ENCODE measurements around the gene ARMCX6. TPM values are rescaled to one million over a fixed set of nuclear protein-coding genes. Genes with fewer than 3 reads are reported as not detected.
"Not testable (repeated sequence)": the region's sequence is repeated elsewhere in the genome, so short reads cannot be mapped to it uniquely, and the experiment has no call there.

ARMCX6 gene

GRCh38 chrX:101605146-101605545 is 12.7 kb downstream of the ARMCX6 start:
- no peak overlapping the region for H3K18ac ChIP-seq (ENCODE audit: low read length)
- H3K27me3 ChIP-seq (ENCODE audit: insufficient read depth, low read length, poor library complexity) = no peaks in the 10 kb centered on the region
- no peak overlapping the region for H2BK15ac ChIP-seq (replicated peaks; ENCODE audit: low read depth)
- H3K4me3 ChIP-seq (ENCODE audit: low read length) = no peak overlapping the region
- no peak overlapping the region for H3K4ac ChIP-seq (ENCODE audit: low read depth, low read length)
- H3K23ac ChIP-seq (ENCODE audit: low read length) = no peak overlapping the region
- H3K56ac ChIP-seq (ENCODE audit: low read length) = no peak overlapping the region
- H3K27ac ChIP-seq (ENCODE audit: low read depth, low read length) = no peak overlapping the region
- H4K8ac ChIP-seq (ENCODE audit: low read depth, low read length) = no peak overlapping the region
- H2BK5ac ChIP-seq (ENCODE audit: low read length) = no peak overlapping the region
- H3K4me2 ChIP-seq (ENCODE audit: low read length) = no peak overlapping the region
- no peaks in the 10 kb centered on the region for H3K36me3 ChIP-seq (ENCODE audit: control insufficient read depth, insufficient read depth, low read length)
- no peaks in the 10 kb centered on the region for H3K79me2 ChIP-seq (ENCODE audit: control insufficient read depth, insufficient read depth, low read length)
- no peak overlapping the region for H2AK5ac ChIP-seq (ENCODE audit: low read length)
- no peaks in the 10 kb centered on the region for H3K79me1 ChIP-seq (ENCODE audit: low read length)
- no peaks in the 10 kb centered on the region for H3K4me1 ChIP-seq (ENCODE audit: control insufficient read depth, low read depth, low read length)
- no peak overlapping the region for H2BK120ac ChIP-seq (ENCODE audit: low read depth, low read length)
- DNase-seq = no peak
- H4K5ac ChIP-seq (ENCODE audit: low read length) = no peak overlapping the region
- no peak overlapping the region for H3K9ac ChIP-seq (ENCODE audit: low read length)

DNA sequence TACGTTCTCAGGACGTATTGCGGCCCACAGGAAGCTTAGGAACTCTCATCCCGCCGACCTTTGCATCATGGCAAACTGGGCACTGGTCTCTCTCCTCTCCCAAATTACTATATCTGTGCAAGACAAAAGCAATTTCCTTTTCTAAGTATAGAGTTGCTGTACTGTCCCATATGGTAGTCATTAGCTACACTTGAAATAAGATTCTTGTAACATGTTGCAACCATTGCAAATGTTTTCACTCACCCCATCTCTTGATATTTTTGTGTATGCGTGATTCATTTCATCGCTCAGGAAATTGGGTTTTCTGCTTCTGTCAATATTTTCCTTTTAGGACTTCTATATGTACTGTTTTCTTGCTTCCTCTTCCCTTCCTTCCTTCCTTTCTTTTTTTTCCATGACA is 15.7 kb downstream of the ARMCX6 start:
- no peak for DNase-seq
- H3K79me1 ChIP-seq (ENCODE audit: low read length) = no peaks in the 10 kb centered on the region
- no peak overlapping the region for H3K4me3 ChIP-seq (ENCODE audit: low read length)
- no CpG with 5 or more reads among the region's 7 CpGs for WGBS (ENCODE audit: extremely low coverage, insufficient coverage, low lambda C conversion rate)
- H2BK5ac ChIP-seq (ENCODE audit: low read length) = no peak overlapping the region
- H3K23ac ChIP-seq (ENCODE audit: low read length) = no peak overlapping the region
- no peak overlapping the region for H3K9ac ChIP-seq (ENCODE audit: low read length)
- no peak overlapping the region for H3K18ac ChIP-seq (ENCODE audit: low read length)
- no peaks in the 10 kb centered on the region for H3K36me3 ChIP-seq (ENCODE audit: control insufficient read depth, insufficient read depth, low read length)
- no peak overlapping the region for H2BK15ac ChIP-seq (replicated peaks; ENCODE audit: low read depth)
- H3K27ac ChIP-seq (ENCODE audit: low read depth, low read length) = no peak overlapping the region
- no peaks in the 10 kb centered on the region for H3K4me1 ChIP-seq (ENCODE audit: control insufficient read depth, low read depth, low read length)
- H2BK120ac ChIP-seq (ENCODE audit: low read depth, low read length) = no peak overlapping the region
- H3K4ac ChIP-seq (ENCODE audit: low read depth, low read length) = no peak overlapping the region
- H3K4me2 ChIP-seq (ENCODE audit: low read length) = no peak overlapping the region
- no peak overlapping the region for H2AK5ac ChIP-seq (ENCODE audit: low read length)
- H4K5ac ChIP-seq (ENCODE audit: low read length) = no peak overlapping the region
- no peaks in the 10 kb centered on the region for H3K27me3 ChIP-seq (ENCODE audit: insufficient read depth, low read length, poor library complexity)
- H3K56ac ChIP-seq (ENCODE audit: low read length) = no peak overlapping the region
- no peak overlapping the region for H4K8ac ChIP-seq (ENCODE audit: low read depth, low read length)
- no peaks in the 10 kb centered on the region for H3K79me2 ChIP-seq (ENCODE audit: control insufficient read depth, insufficient read depth, low read length)

GRCh38 chrX:101599592-101599991 is 18.2 kb downstream of the ARMCX6 start:
- H3K27me3 ChIP-seq (ENCODE audit: insufficient read depth, low read length, poor library complexity); H3K36me3 ChIP-seq (ENCODE audit: control insufficient read depth, insufficient read depth, low read length); H4K5ac ChIP-seq (ENCODE audit: low read length); H3K79me2 ChIP-seq (ENCODE audit: control insufficient read depth, insufficient read depth, low read length); DNase-seq; H3K79me1 ChIP-seq (ENCODE audit: low read length); H3K4me2 ChIP-seq (ENCODE audit: low read length); H3K56ac ChIP-seq (ENCODE audit: low read length); H3K27ac ChIP-seq (ENCODE audit: low read depth, low read length); H3K18ac ChIP-seq (ENCODE audit: low read length); H3K9ac ChIP-seq (ENCODE audit: low read length); H3K4me3 ChIP-seq (ENCODE audit: low read length); H2BK120ac ChIP-seq (ENCODE audit: low read depth, low read length); H3K4me1 ChIP-seq (ENCODE audit: control insufficient read depth, low read depth, low read length); H3K4ac ChIP-seq (ENCODE audit: low read depth, low read length); H4K8ac ChIP-seq (ENCODE audit: low read depth, low read length); H2BK15ac ChIP-seq (replicated peaks; ENCODE audit: low read depth); H2BK5ac ChIP-seq (ENCODE audit: low read length); H2AK5ac ChIP-seq (ENCODE audit: low read length); H3K23ac ChIP-seq (ENCODE audit: low read length): not testable (repeated sequence)
- WGBS (ENCODE audit: extremely low coverage, insufficient coverage, low lambda C conversion rate) = no CpG with 5 or more reads among the region's 8 CpGs

DNA sequence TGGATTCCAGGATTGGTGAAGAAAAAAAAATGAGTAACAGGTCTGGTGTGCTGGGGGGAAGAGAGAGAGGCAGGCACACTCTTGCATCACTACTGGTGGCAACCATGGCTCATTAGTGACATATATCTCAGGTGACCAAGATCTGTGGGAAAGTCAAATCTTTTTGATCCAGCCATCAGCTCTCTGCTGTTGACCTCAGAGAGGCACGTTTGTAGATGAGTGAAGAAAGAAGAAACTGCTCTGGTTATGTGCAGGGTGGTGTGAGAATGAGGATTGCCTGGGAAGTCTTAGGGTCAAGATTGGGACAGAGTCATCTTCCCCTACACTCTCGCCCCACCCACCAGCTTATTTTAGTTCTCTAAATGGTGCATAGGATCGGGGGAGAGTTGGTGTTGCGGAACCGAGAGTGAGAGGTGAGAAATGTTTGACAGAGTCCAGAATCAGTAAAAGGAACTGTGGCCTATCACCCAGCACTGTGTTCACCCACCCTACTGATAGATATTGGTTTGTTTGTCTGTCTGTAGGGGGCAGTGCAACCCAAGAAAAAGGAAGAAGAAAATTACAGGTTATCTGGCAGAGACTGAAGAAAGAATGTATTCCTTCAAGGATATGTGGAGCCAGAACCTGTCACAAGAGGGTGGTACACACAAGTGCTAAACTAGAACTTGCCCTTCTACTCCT is 21.9 kb downstream of the ARMCX6 start:
- Histone ChIP-seq H3K23ac (ENCODE audit: low read length) (no peak overlapping the region), H3K36me3 (ENCODE audit: control insufficient read depth, insufficient read depth, low read length) (no peaks in the 10 kb centered on the region), H3K18ac (ENCODE audit: low read length) (no peak overlapping the region), H2BK5ac (ENCODE audit: low read length) (no peak overlapping the region), H3K79me2 (ENCODE audit: control insufficient read depth, insufficient read depth, low read length) (no peaks in the 10 kb centered on the region), H4K5ac (ENCODE audit: low read length) (no peak overlapping the region), H3K4ac (ENCODE audit: low read depth, low read length) (no peak overlapping the region), H3K79me1 (ENCODE audit: low read length) (no peaks in the 10 kb centered on the region), H3K4me2 (ENCODE audit: low read length) (no peak overlapping the region), H3K4me3 (ENCODE audit: low read length) (no peak overlapping the region), H2BK120ac (ENCODE audit: low read depth, low read length) (no peak overlapping the region), H2AK5ac (ENCODE audit: low read length) (no peak overlapping the region), H3K4me1 (ENCODE audit: control insufficient read depth, low read depth, low read length) (no peaks in the 10 kb centered on the region), H3K56ac (ENCODE audit: low read length) (peak overlapping the region; percentile 34), H3K27me3 (ENCODE audit: insufficient read depth, low read length, poor library complexity) (no peaks in the 10 kb centered on the region), H4K8ac (ENCODE audit: low read depth, low read length) (no peak overlapping the region), H3K9ac (ENCODE audit: low read length) (no peak overlapping the region), H3K27ac (ENCODE audit: low read depth, low read length) (no peak overlapping the region), H2BK15ac (replicated peaks; ENCODE audit: low read depth) (no peak overlapping the region)
- DNase-seq = peak; percentile 88
- WGBS (ENCODE audit: extremely low coverage, insufficient coverage, low lambda C conversion rate) = no CpG with 5 or more reads among the region's 5 CpGs

Small RNA genes within 50 kb of the gene (small RNA-seq; reads per million reads assigned to genes)
- not detected for gene RNU6-30P (ENCODE audit: insufficient read depth)

All from mesendoderm (in vitro differentiated cells).